GM12801 (cell line): ENCODE results near the gene HOXA10.

Source experiments
- CTCF ChIP-seq: IDR thresholded peaks from one replicate; pipeline ENCODE4 v1.5.1; 2011; ENCODE audit warnings: control low read depth; ENCODE audit not compliant: insufficient read length; ENCODE audit errors: extremely low read depth

The HOXA10 gene

GRCh38 chr7:27161721-27162560 is 12.2 kb downstream of the HOXA10 start:
- TF ChIP-seq CTCF = no peak

DNA sequence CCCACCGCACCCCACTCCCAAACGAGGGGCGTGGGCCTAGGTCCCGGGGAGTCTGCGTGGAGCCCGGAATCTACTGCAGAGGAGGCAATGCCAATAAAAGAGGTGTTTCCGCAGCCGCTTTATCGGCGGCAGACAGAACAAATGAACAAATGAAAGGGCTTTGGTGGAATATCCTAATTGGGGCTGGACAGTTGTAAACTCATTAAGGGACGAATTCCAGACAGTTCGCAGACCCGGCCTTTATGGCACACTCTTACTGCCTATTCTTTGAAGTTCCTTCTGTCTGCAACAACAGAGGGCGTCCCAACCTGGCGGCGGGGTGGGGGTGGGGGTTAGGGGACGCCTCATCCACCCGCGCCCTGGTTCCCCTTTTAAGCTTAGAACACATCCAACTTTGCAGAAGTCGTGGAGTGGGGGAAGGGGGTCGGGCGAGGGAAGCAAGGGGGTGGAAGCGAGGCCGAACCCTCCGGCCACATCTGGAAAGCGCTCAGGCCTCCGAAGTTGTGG is 12.9 kb downstream of the HOXA10 start:
- no peak for TF ChIP-seq CTCF

GRCh38 chr7:27160546-27161213 is 13.4 kb downstream of the HOXA10 start:
- no peak for TF ChIP-seq CTCF

DNA sequence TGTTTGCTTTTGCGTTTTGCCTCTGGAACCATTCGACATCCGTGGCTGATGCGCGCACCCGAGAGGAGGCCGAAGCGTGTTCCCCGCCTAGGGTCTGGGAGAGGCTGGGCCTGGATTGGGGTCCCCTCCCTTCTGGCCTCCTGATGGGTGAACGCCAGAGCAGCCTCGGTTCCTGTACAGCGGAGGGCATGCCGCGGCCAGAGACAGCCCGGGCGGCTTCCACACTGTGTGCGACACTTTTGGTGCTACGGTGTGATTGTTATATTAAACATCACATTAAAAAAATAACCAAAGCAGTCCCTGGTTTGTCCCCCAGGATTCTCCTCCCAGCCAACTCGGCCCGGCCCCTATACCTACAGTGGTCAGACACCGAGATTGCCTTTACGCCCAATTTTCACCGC is 14.0 kb downstream of the HOXA10 start:
- TF ChIP-seq CTCF = no peak

GRCh38 chr7:27159266-27160144 is 14.6 kb downstream of the HOXA10 start:
- no peak for TF ChIP-seq CTCF

GRCh38 chr7:27158436-27159265 is 15.5 kb downstream of the HOXA10 start:
- TF ChIP-seq CTCF = no peak
